T-helper 2 cell (primary cell): ENCODE measurements around the gene EXOC6B.
A peak's percentile ranks its signal among the peaks of the same experiment; 100 is the strongest.

Experiments used
- DNase-seq, 5 experiments: peaks; one replicate each; pipeline versions ENCODE4 v3.0.0 to v3.0.0-alpha.2; 2012 to 2022

The EXOC6B gene

DNA sequence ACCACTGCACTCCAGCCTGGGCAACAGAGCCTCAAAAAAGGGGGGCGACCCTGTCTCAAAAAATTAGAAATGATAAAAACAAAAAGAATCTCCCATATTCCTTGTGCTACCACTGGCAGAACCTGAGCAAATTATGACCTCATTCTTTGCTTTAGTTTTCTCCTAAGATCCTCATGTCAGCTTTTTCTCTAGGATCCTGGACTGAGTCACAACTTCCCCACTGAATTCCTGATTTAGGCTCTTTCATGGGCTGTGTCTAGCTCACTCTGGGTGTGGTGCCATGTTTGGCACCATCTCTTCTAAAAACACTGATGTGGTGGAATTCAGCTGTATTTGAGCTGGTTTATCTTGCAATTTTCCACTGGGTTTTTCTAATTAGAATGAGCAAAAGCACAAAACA is 37.1 kb downstream of the EXOC6B start:
- DNase-seq, result no peak

DNA sequence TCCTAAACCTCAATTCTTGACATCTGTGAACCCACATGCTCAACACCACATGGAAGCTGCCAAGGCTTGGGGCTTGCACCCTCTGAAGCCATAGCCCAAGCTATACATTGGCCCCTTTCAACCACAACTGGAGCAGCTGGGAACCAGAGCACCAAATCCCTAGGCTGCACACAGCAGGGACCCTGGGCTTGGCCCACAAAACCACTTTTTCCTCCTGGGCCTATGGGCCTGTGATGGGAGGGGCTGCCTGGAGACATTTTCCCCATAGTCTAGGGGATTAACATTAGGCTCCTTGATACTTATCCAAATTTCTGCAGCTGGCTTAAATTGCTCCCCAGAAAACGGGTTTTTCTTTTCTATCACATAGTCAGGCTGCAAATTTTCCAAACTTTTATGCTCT is 40.3 kb downstream of the EXOC6B start:
- no peak for DNase-seq

GRCh38 chr2:72782520-72782919 is 43.3 kb downstream of the EXOC6B start:
- DNase-seq, result no peak

DNA sequence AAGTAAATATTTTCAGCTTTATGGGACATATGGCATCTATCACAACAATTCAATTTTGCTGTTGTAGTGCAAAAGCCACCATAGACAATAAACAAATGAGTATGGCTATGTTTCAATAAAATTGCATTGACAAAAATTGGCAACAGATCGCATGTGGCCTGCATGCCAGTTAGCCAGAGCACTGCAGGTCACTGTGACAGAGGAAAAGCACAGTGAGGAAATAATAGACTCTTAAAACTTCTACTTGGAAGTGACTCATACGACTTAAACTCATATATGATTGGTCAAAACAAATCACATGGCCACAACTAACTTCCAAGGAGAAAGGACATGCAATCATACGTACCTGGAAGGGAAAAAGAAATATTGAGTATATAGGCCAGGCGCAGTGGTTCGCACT is 44.4 kb downstream of the EXOC6B start:
- DNase-seq, result no peak

DNA sequence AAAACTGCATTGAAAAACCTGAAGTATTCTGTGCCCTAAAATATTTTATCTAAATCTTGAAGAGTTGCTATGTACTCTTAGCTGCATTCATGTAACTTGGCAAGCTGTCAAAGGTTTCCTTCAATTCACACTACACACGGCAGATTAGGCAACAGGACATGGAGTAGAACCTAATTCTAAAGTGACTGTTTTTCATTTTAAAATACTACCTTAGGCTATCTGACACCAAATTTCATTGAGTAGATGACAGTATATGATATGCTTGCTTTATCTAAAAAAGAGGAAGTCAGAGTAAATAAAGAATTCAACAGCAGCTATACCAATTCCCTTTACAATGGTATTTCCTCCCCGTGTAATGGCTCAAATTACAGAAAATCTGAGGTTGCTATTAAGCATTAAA is 45.4 kb downstream of the EXOC6B start:
- no peak for DNase-seq

GRCh38 chr2:72779495-72779894 is 46.3 kb downstream of the EXOC6B start:
- DNase-seq, result no peak

GRCh38 chr2:72778410-72778809 is 47.4 kb downstream of the EXOC6B start:
- peak in 1 of 5 experiments; percentile 1 for DNase-seq

DNA sequence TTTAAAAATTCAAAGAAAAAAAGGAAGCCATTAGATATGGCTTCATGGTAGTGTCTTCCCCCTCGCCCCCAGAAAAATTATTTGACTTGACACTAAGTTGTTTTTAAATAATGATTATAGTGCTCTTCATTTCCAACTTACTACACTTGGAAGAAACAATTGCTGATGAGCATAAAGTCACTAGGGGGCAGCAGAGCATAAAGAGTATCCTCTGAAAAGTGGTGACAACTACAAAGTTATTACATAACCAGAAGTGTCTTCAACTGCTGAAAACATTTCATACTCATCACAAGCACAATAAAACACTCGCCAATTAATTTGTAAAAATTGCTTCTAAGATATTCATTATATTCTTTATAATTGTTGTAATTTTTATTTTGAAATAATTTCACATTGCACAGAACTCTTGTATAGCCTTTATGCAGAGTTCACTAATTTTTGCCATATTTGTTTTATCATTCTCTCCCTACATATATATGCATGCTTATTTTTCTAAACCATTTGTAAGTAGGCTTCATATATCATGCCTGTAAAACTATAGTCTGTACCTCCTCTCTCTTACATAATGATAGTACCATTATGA is 54.9 kb downstream of the EXOC6B start:
- peak in 4 of 5 experiments; percentile 6 to 70 (median 27) for DNase-seq

DNA sequence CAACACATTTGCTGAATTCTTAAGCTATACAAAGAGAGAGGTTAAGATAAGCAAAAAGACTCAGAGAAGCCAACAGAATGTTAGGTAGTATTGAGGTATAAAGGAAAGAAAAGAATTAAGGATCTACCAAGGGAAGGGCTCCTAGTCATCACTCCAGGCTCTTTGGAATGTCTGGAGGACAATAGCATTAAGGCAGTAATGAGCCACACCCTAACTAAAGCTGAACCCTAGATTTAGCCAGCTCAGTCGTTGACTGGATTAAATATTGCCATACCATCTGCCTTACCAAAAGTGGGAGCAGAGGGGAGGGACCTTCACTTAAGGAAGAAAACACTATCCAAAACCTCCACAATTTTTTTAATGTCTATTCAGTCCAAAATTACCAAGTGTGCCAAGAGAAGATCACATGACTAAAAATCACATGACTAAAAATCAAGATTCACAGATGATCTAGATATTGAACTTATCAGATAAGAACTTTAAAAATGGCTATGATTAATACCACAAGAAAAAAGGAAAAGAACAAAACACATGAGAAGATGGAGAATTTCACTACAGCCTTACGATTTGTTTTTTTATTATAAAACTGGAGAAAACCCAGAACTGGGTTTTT is 59.7 kb downstream of the EXOC6B start:
- no peak for DNase-seq

DNA sequence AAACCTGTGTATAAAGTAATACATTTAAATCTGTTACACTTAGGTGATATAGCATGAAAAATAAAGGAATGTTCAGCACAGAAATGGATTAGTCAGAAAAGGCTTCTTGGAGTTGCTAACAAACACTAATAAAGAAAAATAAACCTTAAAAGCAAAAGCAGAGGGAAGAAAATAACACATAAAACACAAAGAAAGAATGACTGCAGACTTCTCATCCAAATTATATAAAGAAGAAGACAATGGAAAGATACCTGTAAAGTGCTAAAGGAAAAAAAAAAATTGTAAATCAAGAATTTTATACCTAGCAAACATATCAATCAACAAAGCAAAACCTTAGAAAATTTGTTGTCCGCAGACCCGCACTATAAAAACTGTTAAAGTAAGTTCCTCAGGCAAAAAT is 63.6 kb downstream of the EXOC6B start:
- DNase-seq, result no peak

DNA sequence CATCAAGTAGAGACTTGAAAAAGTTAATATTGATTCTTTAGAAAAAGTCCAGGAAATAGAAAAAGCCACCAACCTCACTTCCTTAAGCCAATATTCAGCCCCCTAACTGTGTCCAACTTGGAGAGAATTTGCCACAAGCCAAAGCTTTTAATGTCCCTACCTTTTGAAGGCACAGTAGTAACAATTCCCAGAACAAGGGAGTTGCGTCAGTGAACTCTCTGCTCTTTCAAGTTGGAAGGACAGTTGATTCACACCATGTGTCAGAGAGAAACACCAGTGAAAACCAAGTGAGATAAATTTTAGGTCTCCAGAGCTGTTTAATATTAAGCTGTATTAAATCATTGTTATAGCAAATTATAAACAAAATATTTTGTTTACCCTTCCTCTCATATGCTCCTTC is 66.1 kb downstream of the EXOC6B start:
- no peak for DNase-seq

GRCh38 chr2:72757177-72757775 is 68.6 kb downstream of the EXOC6B start:
- no peak for DNase-seq

DNA sequence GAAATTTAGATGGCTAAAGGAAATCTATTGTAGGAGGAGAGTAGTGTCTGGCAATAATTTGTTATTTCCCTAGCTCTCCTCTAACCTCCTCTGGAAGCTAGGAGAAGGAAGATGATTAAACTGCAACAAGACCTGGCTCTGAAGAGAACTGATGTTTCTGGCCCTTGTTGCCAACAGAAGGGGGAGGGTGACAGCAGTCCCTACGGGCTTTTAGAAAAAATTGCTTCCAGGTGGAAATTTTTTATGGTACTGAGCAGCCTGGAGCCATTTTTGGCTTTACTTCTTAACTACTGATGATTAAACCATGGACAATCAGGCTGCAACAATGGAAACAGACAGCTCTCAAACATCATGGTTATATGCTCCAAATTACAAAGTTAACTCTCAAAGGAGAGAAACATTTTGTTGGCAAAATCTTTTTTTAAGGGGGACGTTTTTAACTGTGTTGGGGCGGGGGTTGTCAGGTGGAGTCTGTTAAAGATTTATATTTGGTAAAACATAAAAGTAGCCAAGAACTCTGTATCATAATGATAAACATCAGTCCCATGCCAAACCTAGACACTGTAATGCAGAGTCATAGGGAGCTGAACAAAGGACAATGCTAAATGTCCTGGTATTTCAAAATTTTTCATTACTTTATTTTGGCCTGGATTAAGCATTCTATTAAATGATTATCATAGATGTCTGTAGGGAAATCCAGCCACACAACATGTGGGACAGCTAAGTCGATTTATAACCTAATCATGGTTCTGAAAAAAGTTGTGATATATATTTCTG is 70.0 kb downstream of the EXOC6B start:
- no peak for DNase-seq

- no peak for DNase-seq
Observed at GRCh38 chr2:72754628-72755320, 71.1 kb downstream of the EXOC6B start.

GRCh38 chr2:72750977-72751639 is 74.7 kb downstream of the EXOC6B start:
- DNase-seq, result no peak

DNA sequence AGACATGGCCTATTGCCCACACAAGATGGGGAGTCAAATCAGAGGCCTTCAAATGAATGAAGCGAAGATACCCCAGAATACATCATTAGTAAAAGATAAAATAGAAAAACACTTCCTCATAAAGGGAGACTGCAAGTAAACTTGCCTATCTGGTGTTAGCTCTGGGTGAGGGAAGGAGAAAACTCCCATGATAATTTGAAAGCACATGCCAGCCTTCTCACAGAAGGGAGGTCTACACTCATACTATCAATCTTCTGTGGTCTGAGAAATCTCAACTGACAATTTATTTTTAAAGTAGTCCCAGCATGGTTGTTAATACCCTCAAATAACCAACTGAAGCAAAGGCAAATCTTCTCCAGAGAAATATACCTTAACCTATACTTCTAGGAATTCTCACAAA is 75.4 kb downstream of the EXOC6B start:
- DNase-seq, result no peak

GRCh38 chr2:72747344-72747743 is 78.5 kb downstream of the EXOC6B start:
- no peak for DNase-seq

- peak in 1 of 5 experiments; percentile 51 for DNase-seq
Observed at GRCh38 chr2:72745679-72746368, 80.0 kb downstream of the EXOC6B start.

- no peak for DNase-seq
Observed at GRCh38 chr2:72744049-72744448, 81.8 kb downstream of the EXOC6B start.

- DNase-seq, result no peak
Observed at GRCh38 chr2:72743481-72743880, 82.4 kb downstream of the EXOC6B start.

GRCh38 chr2:72738096-72738495 is 87.7 kb downstream of the EXOC6B start:
- no peak for DNase-seq

GRCh38 chr2:72734432-72734831 is 91.4 kb downstream of the EXOC6B start:
- no peak for DNase-seq
